HepG2 (cell line): ENCODE results near the gene CDKN1C. TPM values are rescaled to one million over a fixed set of nuclear protein-coding genes. Genes with fewer than 3 reads are reported as not detected.

Source experiments
- EP300 ChIP-seq, 3 experiments: sonication (generic) in 1 of 3; formaldehyde crosslinking in 1 of 3; IDR thresholded peaks; 2 replicates each; pipeline versions ENCODE4 v1.5.1 to v1.6.1; 2011 to 2020; ENCODE audit warnings: low read depth in 2 of 3, low read length in 2 of 3, borderline replicate concordance in 1 of 3, improper control_type of control experiment in 1 of 3, mild to moderate bottlenecking in 1 of 3, missing genetic modification reagents in 1 of 3, moderate library complexity in 1 of 3
- ERF ChIP-seq: IDR thresholded peaks from 2 replicates; pipeline ENCODE4 v1.6.1; 2018; ENCODE audit warnings: missing biosample characterization, missing genetic modification reagents
- HCFC1 ChIP-seq: fragments of 150-350 bp; IDR thresholded peaks from 2 replicates; pipeline ENCODE4 v1.6.1; 2014; ENCODE audit warnings: low read depth, low read length
- JUND ChIP-seq: sonication (generic); formaldehyde crosslinking; IDR thresholded peaks from 2 replicates; pipeline ENCODE4 v1.8.0; 2022; ENCODE audit warnings: mild to moderate bottlenecking, missing genetic modification reagents
- NKX3-1 ChIP-seq: sonication (generic); formaldehyde crosslinking; IDR thresholded peaks from 2 replicates; pipeline ENCODE4 v1.5.0; 2020; ENCODE audit warnings: missing genetic modification reagents
- SALL1 ChIP-seq: sonication (generic); formaldehyde crosslinking; IDR thresholded peaks from 2 replicates; pipeline ENCODE4 v1.8.0; 2022; ENCODE audit warnings: mild to moderate bottlenecking, missing genetic modification reagents
- SRY ChIP-seq: sonication (generic); formaldehyde crosslinking; IDR thresholded peaks from 2 replicates; pipeline ENCODE4 v1.8.0; 2022; ENCODE audit warnings: mild to moderate bottlenecking, missing genetic modification reagents
- TEAD3 ChIP-seq: optimal IDR thresholded peaks from 2 replicates; pipeline ENCODE3; 2016; ENCODE audit warnings: borderline replicate concordance
- XBP1 ChIP-seq: sonication (generic); formaldehyde crosslinking; IDR thresholded peaks from 2 replicates; pipeline ENCODE4 v1.5.0; 2020; ENCODE audit warnings: missing genetic modification reagents
- ZBTB3 ChIP-seq: sonication (generic); formaldehyde crosslinking; IDR thresholded peaks from 2 replicates; pipeline ENCODE4 v1.4.0; 2020; ENCODE audit warnings: low read depth, mild to moderate bottlenecking, moderate library complexity, missing genetic modification reagents, borderline replicate concordance
- ZC3H4 ChIP-seq: sonication (generic); formaldehyde crosslinking; IDR thresholded peaks from 2 replicates; pipeline ENCODE4 v1.4.0; 2020; ENCODE audit warnings: missing genetic modification reagents, borderline replicate concordance
- ZNF205 ChIP-seq: IDR thresholded peaks from 2 replicates; pipeline ENCODE4 v1.6.1; 2018; ENCODE audit warnings: missing biosample characterization, missing genetic modification reagents
- ZNF251 ChIP-seq: sonication (generic); formaldehyde crosslinking; IDR thresholded peaks from 2 replicates; pipeline ENCODE4 v1.9.0; 2021; ENCODE audit warnings: mild to moderate bottlenecking, missing genetic modification reagents
- ZNF331 ChIP-seq: sonication (generic); formaldehyde crosslinking; IDR thresholded peaks from 2 replicates; pipeline ENCODE4 v1.4.0; 2020; ENCODE audit warnings: missing genetic modification reagents
- ZNF629 ChIP-seq: sonication (generic); formaldehyde crosslinking; conservative IDR thresholded peaks from 2 replicates; pipeline ENCODE4 v1.5.0; 2020; ENCODE audit warnings: missing genetic modification reagents
- ZNF709 ChIP-seq: sonication (generic); formaldehyde crosslinking; IDR thresholded peaks from 2 replicates; pipeline ENCODE4 v1.5.0; 2020; ENCODE audit warnings: mild to moderate bottlenecking, missing genetic modification reagents
- ZNF713 ChIP-seq: sonication (generic); formaldehyde crosslinking; IDR thresholded peaks from 2 replicates; pipeline ENCODE4 v1.4.0; 2020; ENCODE audit warnings: mild to moderate bottlenecking, missing genetic modification reagents
- ZNF749 ChIP-seq: sonication (generic); formaldehyde crosslinking; IDR thresholded peaks from 2 replicates; pipeline ENCODE4 v1.8.0; 2022; ENCODE audit warnings: mild to moderate bottlenecking, missing genetic modification reagents, moderate library complexity, borderline replicate concordance
- ZNF83 ChIP-seq: sonication (generic); formaldehyde crosslinking; IDR thresholded peaks from 2 replicates; pipeline ENCODE4 v1.4.0; 2020; ENCODE audit warnings: missing genetic modification reagents, mild to moderate bottlenecking, borderline replicate concordance
- ZNF850 ChIP-seq: sonication (generic); formaldehyde crosslinking; conservative IDR thresholded peaks from 2 replicates; pipeline ENCODE4 v1.9.0; 2021; ENCODE audit warnings: mild to moderate bottlenecking, missing genetic modification reagents
- ZSCAN25 ChIP-seq: sonication (generic); formaldehyde crosslinking; IDR thresholded peaks from 2 replicates; pipeline ENCODE4 v1.8.0; 2022; ENCODE audit warnings: mild to moderate bottlenecking, missing genetic modification reagents
- polyA plus RNA-seq, 8 experiments: library from polyadenylated mRNA; depleted of rRNA in 3 of 8; stranded (reverse) in 7 of 8; unstranded in 1 of 8; fragments of >200 nt; fragmentation: Illumina TruSeq in 4 of 8; extraction: Trizol in 4 of 8; gene quantifications; 2 replicates each; pipeline versions ENCODE4 v1.2.1 to v1.2.3, GENCODE V29; 2011 to 2016; ENCODE audit warnings: low read depth in 4 of 8, missing spikeins in 1 of 8, mixed read lengths in 1 of 8; ENCODE audit not compliant: insufficient read depth in 1 of 8
- total RNA-seq, 5 experiments: library from RNA; depleted of rRNA; stranded (reverse); fragments of >200 nt; fragmentation: Illumina TruSeq; extraction: Trizol; gene quantifications; 2 replicates each; pipeline ENCODE4 v1.2.3, GENCODE V29; 2016; ENCODE audit warnings: low read depth in 1 of 5
- TF ChIP-seq, protein P1 (sequence below): sonication (generic); formaldehyde crosslinking; IDR thresholded peaks from 2 replicates; pipeline ENCODE4 v1.9.0; 2022; ENCODE audit warnings: low read depth, missing genetic modification reagents
- TF ChIP-seq, protein P2 (sequence below): sonication (generic); formaldehyde crosslinking; IDR thresholded peaks from 2 replicates; pipeline ENCODE4 v1.5.0; 2020; ENCODE audit warnings: missing genetic modification reagents
- TF ChIP-seq, protein P3 (sequence below): sonication (generic); formaldehyde crosslinking; IDR thresholded peaks from 2 replicates; pipeline ENCODE4 v1.4.0; 2020; ENCODE audit warnings: missing genetic modification reagents

The CDKN1C gene
- total and polyA plus RNA-seq, 2 of the 13 experiments (the other 11 are each of a cell fraction or from before 2014, with no cell fraction given), result not detected

DNA sequence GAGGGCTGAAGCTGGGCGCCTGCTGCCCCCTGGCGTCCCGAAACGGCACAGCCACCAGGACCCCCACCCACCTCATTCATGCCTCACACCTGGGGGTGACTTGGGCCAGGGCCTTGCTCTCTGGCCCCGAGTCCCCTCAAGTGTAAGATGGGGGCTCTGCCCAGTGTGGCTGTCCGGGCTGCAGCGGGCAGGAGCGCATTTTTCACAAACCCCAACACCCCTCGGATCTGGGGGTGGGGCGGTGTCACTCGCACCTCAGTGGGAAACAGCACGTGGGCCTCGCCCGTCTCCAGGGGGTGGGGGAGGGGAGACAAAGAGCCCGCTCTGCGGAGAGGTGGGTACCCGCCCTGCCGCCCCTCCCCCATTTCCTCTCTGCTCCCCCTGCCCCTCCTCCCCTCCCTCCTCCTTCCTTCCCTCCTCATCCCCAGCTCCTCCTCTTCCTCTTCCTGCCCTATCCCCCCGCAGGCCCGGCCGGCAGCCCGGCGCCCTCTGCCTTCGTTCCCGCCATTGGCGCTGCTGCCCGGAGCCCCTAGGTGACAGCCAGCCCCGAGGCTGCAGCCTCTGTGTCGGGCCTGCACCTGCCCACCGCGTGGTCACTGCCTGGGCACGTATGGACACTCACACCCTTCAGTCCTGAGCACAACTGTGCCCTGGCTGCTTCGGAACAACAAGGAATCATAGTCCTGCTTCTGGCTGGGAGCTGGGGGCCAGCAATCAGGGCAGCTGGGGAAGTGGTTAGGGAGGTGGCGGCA lies 6.8 kb upstream of the CDKN1C start (continued):
- TF ChIP-seq ZNF331 (CRISPR knock-in tag), result no peak
- no peak for TF ChIP-seq ZC3H4 (CRISPR knock-in tag)
- TF ChIP-seq TEAD3 (CRISPR knock-in tag), result no peak
- TF ChIP-seq HCFC1, result no peak
- TF ChIP-seq, protein P1, sequence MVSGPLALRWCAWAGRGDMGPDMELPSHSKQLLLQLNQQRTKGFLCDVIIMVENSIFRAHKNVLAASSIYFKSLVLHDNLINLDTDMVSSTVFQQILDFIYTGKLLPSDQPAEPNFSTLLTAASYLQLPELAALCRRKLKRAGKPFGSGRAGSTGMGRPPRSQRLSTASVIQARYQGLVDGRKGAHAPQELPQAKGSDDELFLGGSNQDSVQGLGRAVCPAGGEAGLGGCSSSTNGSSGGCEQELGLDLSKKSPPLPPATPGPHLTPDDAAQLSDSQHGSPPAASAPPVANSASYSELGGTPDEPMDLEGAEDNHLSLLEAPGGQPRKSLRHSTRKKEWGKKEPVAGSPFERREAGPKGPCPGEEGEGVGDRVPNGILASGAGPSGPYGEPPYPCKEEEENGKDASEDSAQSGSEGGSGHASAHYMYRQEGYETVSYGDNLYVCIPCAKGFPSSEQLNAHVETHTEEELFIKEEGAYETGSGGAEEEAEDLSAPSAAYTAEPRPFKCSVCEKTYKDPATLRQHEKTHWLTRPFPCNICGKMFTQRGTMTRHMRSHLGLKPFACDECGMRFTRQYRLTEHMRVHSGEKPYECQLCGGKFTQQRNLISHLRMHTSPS (CRISPR knock-in tag), result no peak
- TF ChIP-seq, protein P2, sequence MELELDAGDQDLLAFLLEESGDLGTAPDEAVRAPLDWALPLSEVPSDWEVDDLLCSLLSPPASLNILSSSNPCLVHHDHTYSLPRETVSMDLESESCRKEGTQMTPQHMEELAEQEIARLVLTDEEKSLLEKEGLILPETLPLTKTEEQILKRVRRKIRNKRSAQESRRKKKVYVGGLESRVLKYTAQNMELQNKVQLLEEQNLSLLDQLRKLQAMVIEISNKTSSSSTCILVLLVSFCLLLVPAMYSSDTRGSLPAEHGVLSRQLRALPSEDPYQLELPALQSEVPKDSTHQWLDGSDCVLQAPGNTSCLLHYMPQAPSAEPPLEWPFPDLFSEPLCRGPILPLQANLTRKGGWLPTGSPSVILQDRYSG (CRISPR knock-in tag), result no peak
- TF ChIP-seq JUND, result no peak
- 0 out of 2 replicates have a peak, but pooled peaks have one; percentile 51 for TF ChIP-seq ERF (CRISPR knock-in tag)
- no peak for TF ChIP-seq SALL1 (CRISPR knock-in tag)
- no peak for TF ChIP-seq ZNF709 (CRISPR knock-in tag)
- TF ChIP-seq ZBTB3 (CRISPR knock-in tag), result no peak
- no peak for TF ChIP-seq ZNF713 (CRISPR knock-in tag)
- no peak for TF ChIP-seq ZNF850 (CRISPR knock-in tag)
- TF ChIP-seq XBP1 (CRISPR knock-in tag), result no peak
- TF ChIP-seq, protein P3, sequence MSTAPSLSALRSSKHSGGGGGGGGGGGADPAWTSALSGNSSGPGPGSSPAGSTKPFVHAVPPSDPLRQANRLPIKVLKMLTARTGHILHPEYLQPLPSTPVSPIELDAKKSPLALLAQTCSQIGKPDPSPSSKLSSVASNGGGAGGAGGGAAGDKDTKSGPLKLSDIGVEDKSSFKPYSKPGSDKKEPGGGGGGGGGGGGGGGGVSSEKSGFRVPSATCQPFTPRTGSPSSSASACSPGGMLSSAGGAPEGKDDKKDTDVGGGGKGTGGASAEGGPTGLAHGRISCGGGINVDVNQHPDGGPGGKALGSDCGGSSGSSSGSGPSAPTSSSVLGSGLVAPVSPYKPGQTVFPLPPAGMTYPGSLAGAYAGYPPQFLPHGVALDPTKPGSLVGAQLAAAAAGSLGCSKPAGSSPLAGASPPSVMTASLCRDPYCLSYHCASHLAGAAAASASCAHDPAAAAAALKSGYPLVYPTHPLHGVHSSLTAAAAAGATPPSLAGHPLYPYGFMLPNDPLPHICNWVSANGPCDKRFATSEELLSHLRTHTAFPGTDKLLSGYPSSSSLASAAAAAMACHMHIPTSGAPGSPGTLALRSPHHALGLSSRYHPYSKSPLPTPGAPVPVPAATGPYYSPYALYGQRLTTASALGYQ, result no peak
- TF ChIP-seq ZNF83 (CRISPR knock-in tag), result no peak
- no peak for TF ChIP-seq ZNF251 (CRISPR knock-in tag)
- TF ChIP-seq SRY (CRISPR knock-in tag), result no peak
- TF ChIP-seq ZNF749 (CRISPR knock-in tag), result no peak
- no peak for TF ChIP-seq EP300 (IDR thresholded peaks at IDR 0.05; ENCODE audit: low read depth in 2 of 2, low read length in 2 of 2)
- no peak for TF ChIP-seq EP300 (CRISPR knock-in tag; IDR thresholded peaks at IDR 0.05; ENCODE audit: borderline replicate concordance)
- no peak for TF ChIP-seq ZNF629 (CRISPR knock-in tag)
- TF ChIP-seq NKX3-1, result no peak
- TF ChIP-seq ZSCAN25 (CRISPR knock-in tag), result no peak; the same call in 1 of the 2 replicates
- 0 out of 2 replicates have a peak, but pooled peaks have one; percentile 13 for TF ChIP-seq ZNF205
